Left ventricle myocardium superior (tissue), 1 donor: ENCODE results near the gene SCPEP1. TPM values are rescaled to one million over a fixed set of nuclear protein-coding genes. Genes with fewer than 3 reads are reported as not detected.
A peak's percentile ranks its signal among the peaks of the same experiment; 100 is the strongest.

ENCODE experiments used
- ATAC-seq: fragments of 200-7000 bp; cut with Tn5 transposase; one replicate; pipeline ENCODE4 v1.9.1; 2020; ENCODE audit warnings: mild to moderate bottlenecking, moderate library complexity
- DNase-seq: peaks from one replicate; pipeline ENCODE4 v3.0.0-alpha.2; 2020
- intact Hi-C: fragments of 100-400 bp; cut with micrococcal nuclease; formaldehyde crosslinking; loops from one replicate; pipeline ENCODE4 v1.11.0; 2022
- total RNA-seq: library from RNA; stranded (reverse); fragmentation: NEBNext Ultra II Directional; extraction: Animal tissue kit (Norgen Biotek cat#: 25700); gene quantifications from one replicate; pipeline ENCODE4 v1.2.1, GENCODE V29; 2021
- donor health status: DM: no; HTN: yes; CAD: no; lungs with severe emphysema.

SCPEP1 gene
- total RNA-seq, 1 donor from 2014 or later: 90.0 TPM

DNA sequence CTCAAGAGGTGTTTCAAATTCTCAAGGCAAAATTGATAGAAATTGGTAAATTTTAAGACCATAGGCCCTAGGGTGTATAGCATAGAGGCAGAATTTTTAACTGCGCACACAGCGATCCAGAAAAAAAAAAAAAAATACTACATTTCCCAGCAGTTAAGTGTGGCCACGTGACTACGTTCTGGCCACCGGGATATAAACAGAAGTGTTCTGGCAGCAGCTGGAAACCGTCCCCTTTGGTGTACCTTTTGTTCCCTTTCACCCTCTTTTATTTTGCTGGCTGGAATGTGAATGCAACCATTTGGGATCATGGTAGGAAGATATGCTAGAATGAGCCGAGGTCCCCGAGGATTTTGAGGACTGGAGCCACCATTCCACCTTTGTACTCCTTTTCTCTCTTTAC is 54.4 kb downstream of the SCPEP1 start:
- intact Hi-C loops: no loop called here
- ATAC-seq: peak; percentile 75
- DNase-seq: peak; percentile 65

DNA sequence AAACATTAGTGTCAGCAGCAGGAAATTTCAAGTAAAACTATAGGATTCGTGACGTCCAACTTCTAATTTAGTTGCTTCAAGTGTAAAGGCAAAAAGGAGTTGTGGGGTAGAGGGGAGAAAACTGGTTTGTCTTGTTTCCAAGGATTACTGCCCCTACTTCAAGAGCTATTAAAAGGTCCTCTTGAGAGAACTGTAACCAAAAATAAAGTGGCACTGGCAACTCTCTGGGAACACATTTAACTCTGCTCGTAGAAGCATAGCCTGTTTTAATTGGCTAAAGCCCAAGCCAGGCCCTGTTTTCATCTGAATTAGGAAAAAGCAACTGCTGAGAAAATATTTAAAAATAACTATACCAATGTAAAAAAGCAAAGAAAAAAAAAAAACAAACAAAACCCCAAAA is 55.4 kb downstream of the SCPEP1 start:
- DNase-seq (no peak), ATAC-seq (peak; percentile 84)
- intact Hi-C loops: no loop called here

DNA sequence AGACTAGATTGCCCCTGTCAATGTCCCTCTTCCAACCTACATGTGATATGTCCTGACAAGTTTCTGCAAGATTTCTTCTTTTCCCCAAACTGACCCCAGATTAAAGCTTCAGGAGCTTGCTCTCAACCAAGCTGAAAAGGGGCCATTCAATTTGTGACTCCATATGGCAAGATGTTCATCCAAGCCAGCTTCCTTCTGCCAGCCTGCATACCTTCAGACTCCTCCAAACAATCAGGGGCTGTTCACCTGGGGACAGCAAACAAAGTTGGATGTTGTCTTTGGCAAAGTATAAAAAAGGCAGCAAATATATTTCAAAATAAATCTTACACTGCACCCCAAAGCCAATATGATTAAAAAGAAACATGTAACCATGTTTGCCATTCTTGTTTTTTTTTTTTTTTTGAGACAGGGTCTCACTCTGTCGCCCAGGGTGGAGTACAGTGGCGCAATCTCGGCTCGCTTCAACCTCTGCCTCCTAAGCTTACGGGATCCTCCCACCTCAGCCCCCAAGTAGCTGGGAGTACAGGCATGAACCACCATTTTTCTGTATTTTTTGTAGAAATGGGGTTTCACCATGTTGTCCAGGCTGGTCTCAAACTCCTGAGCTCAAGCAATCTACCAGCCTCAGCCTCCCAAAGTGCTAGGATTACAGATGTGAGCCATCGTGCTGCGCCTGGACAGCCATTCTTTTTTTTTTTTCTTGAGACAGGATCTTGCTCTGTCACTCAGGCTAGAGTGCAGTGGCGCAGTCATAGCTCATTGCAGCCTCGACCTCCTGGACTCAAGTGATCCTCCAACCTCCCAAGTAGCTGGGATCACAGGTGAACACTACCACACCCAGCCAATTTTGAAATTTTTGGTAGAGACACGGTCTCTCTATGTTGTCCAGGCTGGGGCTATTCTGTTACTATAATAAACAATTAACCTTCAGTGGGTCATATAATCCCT is 57.1 kb downstream of the SCPEP1 start:
- DNase-seq: no peak
- intact Hi-C loops: no loop called here
- no peak for ATAC-seq

DNA sequence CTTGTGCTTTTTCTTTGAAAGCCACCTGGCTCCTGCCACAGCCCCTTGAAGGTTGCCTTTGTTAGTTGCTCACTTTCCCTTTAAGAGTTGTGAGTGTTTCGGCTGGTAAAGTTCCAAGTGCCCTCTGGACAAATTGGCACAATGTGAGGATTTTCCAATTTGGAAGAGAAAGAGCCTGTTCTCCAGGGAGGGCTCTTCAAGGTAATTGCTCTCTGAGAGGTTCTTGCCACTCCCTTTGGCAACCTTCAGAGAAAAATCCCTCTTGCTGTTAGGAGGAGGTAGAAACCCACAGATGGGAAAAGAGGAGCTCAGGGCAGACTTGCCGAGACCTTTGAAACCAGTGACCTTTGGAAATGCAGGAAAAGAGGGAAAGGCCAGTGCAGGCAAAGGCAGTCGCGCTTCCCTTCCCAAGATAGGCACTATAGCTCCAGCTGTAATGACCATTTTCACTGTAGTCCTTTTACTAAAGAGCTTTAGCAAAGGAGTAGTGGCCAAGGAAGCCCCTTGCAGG is 58.1 kb downstream of the SCPEP1 start:
- DNase-seq (no peak), ATAC-seq (peak; percentile 64)
- intact Hi-C loops: no loop called here

DNA sequence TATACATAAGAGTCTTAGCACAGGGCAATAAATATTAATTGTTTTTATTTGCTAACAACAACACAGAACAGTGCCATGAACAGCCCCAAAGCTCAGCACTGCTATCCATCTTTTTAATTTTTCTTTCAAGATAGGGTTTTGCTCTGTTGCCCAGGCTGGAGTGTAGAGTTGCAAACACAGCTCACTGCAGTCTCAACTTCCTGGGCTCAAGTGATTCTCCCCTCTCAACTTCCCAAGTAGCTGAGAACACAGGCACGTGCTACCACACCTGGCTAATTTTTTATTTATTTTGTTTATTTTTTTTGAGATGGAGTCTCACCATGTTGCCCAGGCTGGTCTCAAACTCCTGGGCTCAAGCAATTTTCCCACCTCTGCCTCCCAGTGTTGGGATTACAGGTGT is 59.5 kb downstream of the SCPEP1 start:
- no peak for DNase-seq
- intact Hi-C loops: no loop called here
- ATAC-seq: no peak

DNA sequence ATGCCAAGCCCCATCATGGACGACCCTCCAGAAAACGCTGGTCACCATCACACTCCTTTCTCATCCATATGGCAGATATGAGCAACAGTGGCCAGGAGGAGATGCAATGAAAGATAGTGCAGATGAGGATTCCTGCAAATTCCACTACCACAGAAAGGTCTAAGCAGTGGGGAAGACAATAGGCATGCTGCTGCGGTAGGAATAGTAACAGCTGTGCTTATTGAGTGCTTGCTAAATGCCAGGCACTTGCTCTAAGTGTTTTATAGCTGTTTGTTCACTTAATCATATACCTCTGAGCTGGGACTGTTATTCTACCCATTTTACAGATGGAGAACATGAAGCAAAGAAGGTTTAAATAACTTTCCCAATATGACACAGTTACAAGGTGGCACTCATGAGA is 60.6 kb downstream of the SCPEP1 start:
- DNase-seq (no peak), ATAC-seq (no peak)
- intact Hi-C loops: no loop called here

DNA sequence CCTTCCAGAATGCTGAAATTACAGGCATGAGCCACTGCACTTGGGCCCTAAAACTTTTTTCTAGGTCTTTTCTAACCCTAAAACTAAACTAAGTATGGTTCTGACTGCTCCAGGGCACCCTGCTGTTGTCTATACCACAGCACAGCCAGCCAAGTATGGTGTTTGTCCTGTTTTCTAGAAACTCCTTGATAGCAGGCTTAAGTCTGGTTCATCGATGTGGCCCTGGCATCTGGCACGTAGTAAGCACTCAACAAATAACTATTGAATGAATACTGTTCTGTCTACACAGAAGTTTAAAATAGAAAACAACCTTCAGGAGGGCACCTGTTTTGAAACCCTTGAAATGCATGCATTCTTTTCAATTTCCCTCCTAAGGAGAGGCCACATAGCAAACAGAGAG is 62.6 kb downstream of the SCPEP1 start:
- intact Hi-C loops: no loop called here
- no peak for DNase-seq
- no peak for ATAC-seq

DNA sequence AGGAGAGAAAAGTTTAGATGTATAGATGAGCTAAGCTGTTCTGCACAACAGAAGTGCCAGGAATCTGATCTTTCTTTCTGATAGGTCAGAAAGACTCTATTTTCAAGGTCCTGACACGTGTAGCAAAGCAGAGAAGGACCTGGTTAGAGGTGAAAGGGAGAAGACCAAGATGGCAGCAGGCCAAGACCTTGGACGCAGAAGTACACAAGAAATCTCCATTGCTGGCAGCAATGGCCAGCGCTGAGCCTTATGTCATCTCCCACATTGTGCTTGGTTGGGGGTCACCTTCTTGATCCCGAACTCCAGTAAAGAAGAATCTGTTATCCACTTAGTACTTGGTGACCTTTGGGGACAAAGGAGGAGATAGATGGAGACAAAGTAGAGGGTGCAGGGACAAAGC is 65.3 kb downstream of the SCPEP1 start:
- intact Hi-C loops: no loop called here
- ATAC-seq: no peak

DNA sequence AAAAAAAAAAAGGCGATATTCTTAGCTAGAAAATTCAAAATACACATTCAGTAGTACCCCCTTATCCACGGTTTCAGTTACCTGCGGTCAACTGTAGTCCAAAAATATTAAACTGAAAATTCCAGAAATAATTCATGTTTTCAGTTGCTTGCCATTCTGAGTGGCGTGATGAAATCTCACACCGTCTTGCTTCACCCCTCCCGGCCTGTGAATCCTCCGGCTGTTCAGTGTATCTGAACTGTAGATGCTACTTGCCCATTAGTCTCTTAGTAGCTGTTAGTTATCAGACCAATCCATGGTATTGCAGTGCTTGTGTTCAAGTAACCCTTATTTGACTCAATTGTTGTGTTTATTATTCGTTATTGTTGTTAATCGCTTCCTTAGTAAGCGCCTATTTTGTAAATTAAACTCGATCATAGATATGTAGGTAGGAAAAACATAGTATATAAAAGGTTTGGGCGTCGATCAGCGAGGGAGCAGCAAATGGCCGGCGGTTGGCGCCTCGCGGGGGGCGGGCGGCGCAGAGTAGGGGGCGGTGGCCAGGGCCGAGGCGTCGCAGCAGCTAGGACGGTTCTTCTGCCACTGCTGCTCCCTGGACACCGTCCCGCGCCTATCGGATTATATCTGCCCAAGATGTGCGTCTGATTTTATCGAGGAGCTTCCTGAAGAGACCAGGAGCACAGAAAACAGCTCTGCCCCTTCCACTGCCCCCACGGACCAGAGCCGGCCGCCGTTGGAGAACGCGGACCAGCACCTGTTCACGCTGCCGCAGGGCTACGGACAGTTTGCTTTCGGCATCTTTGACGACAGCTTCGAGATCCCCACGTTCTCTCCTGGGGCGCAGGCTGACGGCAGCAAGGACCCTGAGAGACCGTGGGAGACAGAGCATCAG is 67.3 kb downstream of the SCPEP1 start:
- ATAC-seq (peak; percentile 8), DNase-seq (no peak)
- intact Hi-C loops: no loop called here

More for the DNA sequence above, 65.3 kb downstream of the SCPEP1 start:
- peak; percentile 30 for DNase-seq

DNA sequence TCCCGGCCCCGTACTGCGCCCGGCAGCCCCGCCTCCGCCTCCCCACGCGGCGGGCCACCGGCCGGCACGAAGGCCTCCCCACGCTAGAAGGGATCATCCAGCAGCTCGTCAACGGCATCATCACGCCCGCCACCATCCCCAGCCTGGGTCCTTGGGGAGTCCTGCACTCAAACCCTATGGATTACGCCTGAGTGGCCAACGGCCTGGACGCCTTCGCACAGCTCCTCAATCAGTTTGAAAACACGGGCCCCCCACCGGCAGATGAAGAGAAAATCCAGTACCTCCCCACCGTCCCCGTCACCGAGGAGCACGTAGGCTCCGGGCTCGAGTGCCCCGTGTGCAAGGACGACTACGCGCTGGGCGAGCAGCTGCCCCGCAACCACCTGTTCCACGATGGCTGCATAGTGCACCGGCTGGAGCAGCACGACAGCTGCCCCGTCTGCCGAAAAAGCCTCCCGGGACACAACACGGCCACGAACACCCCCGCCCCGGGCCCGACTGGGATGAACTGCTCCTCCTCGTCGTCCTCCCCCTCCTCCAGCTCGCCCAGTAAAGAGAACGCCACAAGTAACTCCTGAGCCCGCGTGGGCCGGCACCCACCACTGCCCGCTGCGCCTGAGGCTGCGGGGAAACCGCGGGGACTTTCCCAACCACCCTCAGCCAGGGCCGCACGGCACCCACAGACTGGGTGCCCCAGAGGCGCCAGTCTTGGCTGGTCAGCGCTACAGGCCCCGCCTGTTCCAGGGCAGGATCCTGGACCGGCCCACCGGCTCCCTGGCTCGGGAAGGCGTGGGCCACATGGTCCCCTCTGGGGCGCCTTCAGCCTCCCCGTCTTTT is 68.2 kb downstream of the SCPEP1 start:
- peak; percentile 41 for DNase-seq
- ATAC-seq: peak; percentile 62
- intact Hi-C loops: no loop called here

DNA sequence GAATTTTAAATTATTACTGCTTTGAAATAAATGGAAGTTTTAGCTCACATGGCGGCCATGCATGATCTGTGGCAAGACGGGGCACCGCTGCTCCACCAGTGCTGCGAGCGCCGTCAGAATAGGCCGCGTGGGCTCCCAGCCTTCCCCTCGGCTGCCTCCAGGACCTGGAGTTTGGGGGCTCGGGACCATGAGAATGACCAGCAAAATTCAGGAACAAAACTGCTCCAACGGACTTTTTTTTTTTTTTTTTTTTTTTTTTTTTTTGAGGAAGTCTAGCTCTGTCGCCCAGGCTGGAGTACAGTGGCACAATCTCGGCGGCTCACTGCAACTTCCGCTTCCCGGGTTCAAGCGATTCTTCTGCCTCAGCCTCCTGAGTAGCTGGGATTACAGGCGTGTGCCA is 68.8 kb downstream of the SCPEP1 start:
- DNase-seq: peak; percentile 36
- no peak for ATAC-seq
- intact Hi-C loops: no loop called here

DNA sequence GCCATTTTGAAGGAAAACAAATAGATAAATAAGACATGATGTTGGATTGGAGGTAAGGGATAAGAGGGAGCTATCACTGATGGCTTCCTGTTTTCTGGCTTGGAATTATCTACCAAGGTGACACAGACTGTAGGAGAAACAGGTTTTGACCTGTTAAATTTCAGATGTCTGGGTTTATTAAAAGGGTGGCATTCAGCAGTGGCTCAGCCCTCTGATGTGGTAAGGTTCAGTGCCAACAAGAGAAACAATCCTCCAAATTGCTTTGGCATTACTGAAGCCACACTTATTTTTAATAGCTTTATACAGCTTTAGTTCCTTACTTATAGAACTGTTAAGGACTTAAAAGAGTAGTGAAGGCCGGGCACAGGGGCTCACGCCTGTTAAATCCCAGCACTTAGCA is 70.2 kb downstream of the SCPEP1 start:
- intact Hi-C loops: no loop called here
- DNase-seq (no peak), ATAC-seq (no peak)

DNA sequence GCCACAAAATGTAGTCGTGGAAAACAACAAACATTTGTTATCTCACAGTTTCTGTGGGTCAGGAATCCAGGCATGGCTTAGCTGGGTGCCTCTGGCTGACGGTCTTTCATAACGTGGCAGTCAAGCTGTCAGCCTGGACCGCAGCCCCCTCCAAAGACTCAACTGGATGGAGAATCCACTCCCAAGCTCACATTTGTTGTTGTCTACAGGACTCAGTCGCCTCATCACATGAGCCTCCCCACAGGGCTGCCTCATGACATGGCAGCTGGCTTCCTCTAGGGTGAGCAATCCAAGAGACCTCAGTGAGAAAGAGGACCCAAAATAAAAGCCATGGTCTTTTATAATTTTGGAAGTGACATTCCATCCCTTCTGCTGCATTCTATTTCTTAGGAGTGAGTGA is 72.4 kb downstream of the SCPEP1 start:
- intact Hi-C loops: no loop called here
- ATAC-seq (no peak), DNase-seq (no peak)

DNA sequence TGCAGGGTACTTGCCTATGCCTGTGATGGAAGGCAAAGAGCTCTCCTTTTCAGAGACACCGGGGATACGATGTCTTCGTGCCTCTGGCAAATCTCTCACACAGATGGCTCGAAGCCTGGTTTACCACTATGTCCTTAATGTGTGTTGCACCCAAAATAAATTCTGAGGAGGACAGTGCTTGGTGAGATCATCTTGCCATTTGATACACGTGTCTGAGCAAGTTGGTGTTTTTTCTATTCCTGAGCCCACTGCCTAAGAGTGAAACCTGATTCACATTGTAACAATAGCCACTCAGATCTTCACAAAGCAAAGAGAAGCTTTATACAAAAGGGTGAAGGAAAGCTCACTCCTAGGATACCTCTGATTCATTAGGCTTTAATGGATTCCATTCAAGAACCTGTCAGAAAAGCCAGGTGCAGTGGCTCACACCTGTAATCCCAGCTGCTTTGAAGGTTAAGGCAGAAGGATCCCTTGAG is 74.0 kb downstream of the SCPEP1 start:
- DNase-seq (no peak), ATAC-seq (peak; percentile 72)
- intact Hi-C loops: no loop called here

Other genes starting within 250 kb of the SCPEP1 start
- 1.1 TPM for gene C17orf67, start 144.2 kb upstream of the SCPEP1 start, total RNA-seq
- gene DGKE, start 144.0 kb upstream of the SCPEP1 start, total RNA-seq: 3.6 TPM
- 19.5 TPM for gene TRIM25, start 64.1 kb upstream of the SCPEP1 start, total RNA-seq
- 8.1 TPM for gene COIL, start 17.1 kb upstream of the SCPEP1 start, total RNA-seq
- gene AKAP1, start 107.1 kb downstream of the SCPEP1 start, total RNA-seq: 282 TPM